Astrocyte of the spinal cord (primary cell): Measurements from ENCODE around the gene RASGRP3.
"Not testable (repeated sequence)": the region's sequence is repeated elsewhere in the genome, so short reads cannot be mapped to it uniquely, and the experiment has no call there.

Source experiments
- DNase-seq: peaks from one replicate; pipeline ENCODE4 v3.0.0; 2011; ENCODE audit warnings: low read depth, low spot score
- H3K4me3 ChIP-seq: 2 replicates; pipeline ENCODE4 v1.5.1; 2011; ENCODE audit warnings: low read depth, mild to moderate bottlenecking, low read length, moderate library complexity
- in situ Hi-C: cut with HindIII; loops from 2 replicates; pipeline ENCODE4 v1.10.0; 2017; ENCODE audit warnings: low sequenced_read_pairs
- TF ChIP-seq, protein P1 (sequence below): IDR thresholded peaks from 2 replicates; pipeline ENCODE4 v1.5.1; 2012; ENCODE audit warnings: low read depth, mild to moderate bottlenecking, low read length, inconsistent platforms

The RASGRP3 gene

DNA sequence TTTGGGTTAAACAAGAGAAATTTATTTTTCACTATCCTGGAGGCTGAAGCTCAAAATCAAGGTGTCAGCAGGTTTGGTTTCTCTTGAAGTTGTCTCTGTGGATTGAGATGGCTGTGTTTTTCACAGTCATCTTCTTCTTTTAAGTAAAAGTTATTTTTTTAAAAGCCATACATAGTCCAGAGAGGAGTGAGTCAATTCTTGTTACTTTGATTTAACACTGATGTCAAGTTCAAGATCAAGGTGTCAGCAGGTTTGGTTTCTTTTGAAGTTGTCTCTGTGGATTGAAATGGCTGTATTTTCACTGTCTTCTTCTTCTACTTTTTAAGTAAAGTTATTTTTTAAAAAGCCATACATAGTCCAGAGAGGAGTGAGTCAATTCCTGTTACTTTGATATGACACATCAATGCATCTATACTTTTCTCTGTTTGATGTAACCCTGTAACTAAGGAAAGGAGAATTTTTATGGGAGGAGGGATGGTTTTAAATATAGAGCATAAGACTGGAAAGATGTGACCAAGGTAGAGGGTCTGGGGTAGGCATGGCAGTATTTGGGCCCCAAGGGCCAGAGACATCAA lies 22.5 kb upstream of the RASGRP3 start:
- DNase-seq: no peak
- in situ Hi-C loops: no loop called here
- TF ChIP-seq, protein P1, sequence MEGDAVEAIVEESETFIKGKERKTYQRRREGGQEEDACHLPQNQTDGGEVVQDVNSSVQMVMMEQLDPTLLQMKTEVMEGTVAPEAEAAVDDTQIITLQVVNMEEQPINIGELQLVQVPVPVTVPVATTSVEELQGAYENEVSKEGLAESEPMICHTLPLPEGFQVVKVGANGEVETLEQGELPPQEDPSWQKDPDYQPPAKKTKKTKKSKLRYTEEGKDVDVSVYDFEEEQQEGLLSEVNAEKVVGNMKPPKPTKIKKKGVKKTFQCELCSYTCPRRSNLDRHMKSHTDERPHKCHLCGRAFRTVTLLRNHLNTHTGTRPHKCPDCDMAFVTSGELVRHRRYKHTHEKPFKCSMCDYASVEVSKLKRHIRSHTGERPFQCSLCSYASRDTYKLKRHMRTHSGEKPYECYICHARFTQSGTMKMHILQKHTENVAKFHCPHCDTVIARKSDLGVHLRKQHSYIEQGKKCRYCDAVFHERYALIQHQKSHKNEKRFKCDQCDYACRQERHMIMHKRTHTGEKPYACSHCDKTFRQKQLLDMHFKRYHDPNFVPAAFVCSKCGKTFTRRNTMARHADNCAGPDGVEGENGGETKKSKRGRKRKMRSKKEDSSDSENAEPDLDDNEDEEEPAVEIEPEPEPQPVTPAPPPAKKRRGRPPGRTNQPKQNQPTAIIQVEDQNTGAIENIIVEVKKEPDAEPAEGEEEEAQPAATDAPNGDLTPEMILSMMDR: no peak
- no peak overlapping the region for H3K4me3 ChIP-seq

DNA sequence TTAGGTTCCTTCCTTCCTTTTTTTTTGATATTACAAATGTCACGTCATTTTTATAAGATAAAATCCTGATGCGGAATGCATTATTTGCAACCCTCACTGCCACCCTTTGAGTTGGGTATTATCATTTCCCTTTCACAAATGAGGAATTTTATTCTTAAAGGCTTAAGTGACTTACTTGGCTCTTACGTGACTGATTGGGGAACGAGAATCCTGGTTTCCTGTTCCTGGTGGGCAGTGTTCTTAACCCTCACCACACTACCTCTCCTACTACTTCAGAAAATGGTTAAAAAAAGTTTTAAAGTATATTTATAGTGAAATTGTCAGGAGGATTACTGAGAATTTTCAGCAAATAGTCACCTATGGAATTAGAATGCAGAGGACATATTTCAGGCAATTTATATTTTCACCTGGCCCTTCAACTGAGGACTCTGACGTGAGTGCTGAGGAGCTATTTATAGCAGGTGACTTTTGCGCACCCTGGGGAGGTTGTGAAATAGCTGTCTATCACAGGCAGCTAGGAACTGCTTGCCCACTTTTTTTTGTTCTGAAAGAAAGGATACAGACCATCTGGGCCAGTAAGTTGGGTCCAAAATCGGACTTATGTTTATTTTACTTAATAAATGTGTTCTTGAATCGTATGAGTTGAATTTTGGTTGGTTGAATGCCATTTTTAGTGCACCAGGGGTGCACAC lies 18.7 kb upstream of the RASGRP3 start:
- TF ChIP-seq, protein P1: no peak

DNA sequence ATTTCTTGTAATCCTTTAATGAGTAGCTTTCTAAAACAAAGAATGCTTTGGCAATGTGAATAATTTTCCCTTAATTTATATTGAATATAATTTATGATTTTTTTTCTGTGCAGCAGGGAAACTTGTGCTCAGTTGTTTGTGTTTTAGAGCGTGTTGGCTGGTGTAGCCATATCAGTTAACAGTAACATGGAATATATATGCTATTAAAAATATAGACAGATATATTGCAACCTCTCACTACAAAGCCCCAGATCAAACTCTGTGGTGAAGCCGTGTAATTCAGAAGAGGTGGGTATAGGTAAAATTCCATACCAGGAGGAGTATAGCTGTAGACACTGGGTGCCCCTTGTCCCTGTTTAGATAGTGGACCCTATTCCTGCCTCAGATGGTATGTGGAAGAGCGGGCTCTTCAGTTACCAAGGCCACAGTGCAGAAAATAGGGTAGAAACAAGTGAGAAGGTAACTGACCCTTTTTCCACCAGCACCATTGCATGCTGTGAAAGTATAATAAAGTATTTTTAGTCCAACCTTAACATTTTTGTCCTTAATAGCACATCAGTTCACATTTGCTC lies 18.1 kb upstream of the RASGRP3 start:
- no peak for DNase-seq
- in situ Hi-C loops: no loop called here
- TF ChIP-seq, protein P1: no peak
- no peak overlapping the region for H3K4me3 ChIP-seq

More for the DNA sequence above, 18.7 kb upstream of the RASGRP3 start:
- no peak for DNase-seq
- in situ Hi-C loops: no loop called here
- H3K4me3 ChIP-seq: no peak overlapping the region

DNA sequence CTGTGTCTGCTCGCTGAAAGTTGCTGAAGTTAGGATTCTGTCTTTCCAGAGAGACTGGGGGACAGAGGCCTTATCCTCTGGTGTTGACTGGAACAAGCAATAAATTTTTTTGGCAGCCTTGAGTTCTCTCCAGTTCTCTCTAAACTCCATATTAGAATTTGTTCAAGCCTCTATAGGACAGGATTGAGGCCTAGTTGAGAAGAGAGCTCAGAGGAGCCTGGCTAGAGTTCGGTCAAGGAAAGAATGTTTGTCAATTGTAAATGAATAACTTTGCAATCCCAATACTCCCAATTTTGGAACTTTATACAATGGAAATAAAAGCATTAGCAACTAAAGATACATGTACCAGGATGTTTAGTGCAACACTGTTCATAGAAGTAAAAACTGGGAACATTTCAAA lies 16.7 kb upstream of the RASGRP3 start:
- DNase-seq: no peak
- TF ChIP-seq, protein P1: no peak
- H3K4me3 ChIP-seq: no peak overlapping the region
- in situ Hi-C loops: no loop called here

DNA sequence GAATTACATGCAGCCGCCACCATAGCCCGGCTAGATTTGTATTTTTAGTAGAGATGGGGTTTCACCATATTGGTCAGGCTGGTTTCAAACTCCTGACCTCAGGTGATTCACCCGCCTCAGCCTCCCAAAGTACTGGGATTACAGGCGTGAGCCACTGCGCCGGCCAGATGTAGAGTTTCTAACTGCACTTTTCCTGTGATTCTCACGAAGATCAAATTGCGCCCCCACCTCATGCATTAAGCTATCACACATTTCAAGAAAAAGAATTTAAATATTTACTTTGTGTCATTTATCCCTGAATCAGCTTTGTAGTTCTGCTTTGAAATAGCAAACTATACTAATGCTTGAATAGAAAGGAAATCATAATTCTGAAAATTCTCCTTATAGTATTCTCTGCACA lies 13.9 kb upstream of the RASGRP3 start:
- DNase-seq, in situ Hi-C loops, H3K4me3 ChIP-seq: not testable (repeated sequence)

DNA sequence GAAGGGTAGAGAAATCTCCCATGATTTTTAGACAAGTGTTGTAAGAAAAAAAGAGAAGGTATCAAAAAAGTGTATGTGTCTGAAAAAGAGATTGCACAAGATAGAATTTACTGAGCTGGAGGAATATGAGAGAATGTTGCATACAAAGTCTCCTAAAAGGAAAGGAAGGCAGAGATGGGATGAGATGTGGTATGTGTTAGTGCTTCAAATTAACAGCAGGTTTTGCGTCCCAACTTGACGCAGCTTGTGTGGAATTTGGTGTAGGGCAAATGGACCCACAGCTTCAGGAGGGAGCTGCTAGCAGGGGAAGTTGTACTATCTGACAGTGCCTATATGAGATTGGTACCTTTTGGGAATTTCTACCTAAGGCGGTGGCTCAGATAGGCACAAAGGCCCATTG lies 9.0 kb upstream of the RASGRP3 start:
- in situ Hi-C loops: no loop called here

More for the DNA sequence above, 9.0 kb upstream of the RASGRP3 start:
- DNase-seq: no peak
- TF ChIP-seq, protein P1: no peak
- no peak overlapping the region for H3K4me3 ChIP-seq
